GM06990 (cell line): ENCODE measurements around the gene MTG2.

Experiments
- DNase-seq: peaks from one replicate; pipeline ENCODE4 v3.0.0-alpha.2; 2011; ENCODE audit not compliant: insufficient read length; ENCODE audit errors: extremely low read depth
- H3K27me3 ChIP-seq: replicated peaks from 2 replicates; pipeline ENCODE4 v1.6.0; 2011; ENCODE audit warnings: low read length; ENCODE audit not compliant: control insufficient read depth, insufficient read depth
- H3K36me3 ChIP-seq: 2 replicates; pipeline ENCODE4 v1.5.1; 2011; ENCODE audit warnings: low read length; ENCODE audit not compliant: control insufficient read depth, insufficient read depth
- H3K4me3 ChIP-seq: replicated peaks from 2 replicates; pipeline ENCODE4 v1.5.1; 2011; ENCODE audit warnings: low read depth, mild to moderate bottlenecking, control low read depth, low read length
- TF ChIP-seq, protein P1 (sequence below): IDR thresholded peaks from 2 replicates; pipeline ENCODE4 v1.5.1; 2011; ENCODE audit warnings: low read length, control low read depth, mild to moderate bottlenecking, inconsistent platforms; ENCODE audit not compliant: insufficient read depth, poor library complexity, severe bottlenecking

MTG2 gene

DNA sequence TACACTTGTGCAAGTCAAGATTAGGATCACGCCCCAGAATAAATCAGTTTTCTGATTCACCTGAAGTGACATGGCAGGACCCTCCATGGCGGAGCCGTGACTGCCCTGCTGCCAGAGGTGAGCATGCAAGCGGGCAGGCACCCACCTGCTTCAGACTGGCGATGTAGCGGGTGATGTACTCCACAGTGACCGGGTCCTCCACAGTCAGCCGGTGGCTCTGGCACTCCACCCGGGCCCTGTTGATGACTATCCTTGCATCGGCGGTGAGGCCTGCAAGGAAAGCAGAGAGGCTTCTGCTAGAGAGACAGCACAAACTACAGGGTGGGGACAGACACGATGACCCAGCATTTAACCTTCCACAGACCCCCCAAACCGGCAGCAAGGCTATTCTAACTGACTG is 43.2 kb upstream of the MTG2 start:
- DNase-seq = no peak
- no peak overlapping the region for H3K4me3 ChIP-seq
- peaks cover 38% of the 10 kb centered on the region for H3K36me3 ChIP-seq
- TF ChIP-seq, protein P1, sequence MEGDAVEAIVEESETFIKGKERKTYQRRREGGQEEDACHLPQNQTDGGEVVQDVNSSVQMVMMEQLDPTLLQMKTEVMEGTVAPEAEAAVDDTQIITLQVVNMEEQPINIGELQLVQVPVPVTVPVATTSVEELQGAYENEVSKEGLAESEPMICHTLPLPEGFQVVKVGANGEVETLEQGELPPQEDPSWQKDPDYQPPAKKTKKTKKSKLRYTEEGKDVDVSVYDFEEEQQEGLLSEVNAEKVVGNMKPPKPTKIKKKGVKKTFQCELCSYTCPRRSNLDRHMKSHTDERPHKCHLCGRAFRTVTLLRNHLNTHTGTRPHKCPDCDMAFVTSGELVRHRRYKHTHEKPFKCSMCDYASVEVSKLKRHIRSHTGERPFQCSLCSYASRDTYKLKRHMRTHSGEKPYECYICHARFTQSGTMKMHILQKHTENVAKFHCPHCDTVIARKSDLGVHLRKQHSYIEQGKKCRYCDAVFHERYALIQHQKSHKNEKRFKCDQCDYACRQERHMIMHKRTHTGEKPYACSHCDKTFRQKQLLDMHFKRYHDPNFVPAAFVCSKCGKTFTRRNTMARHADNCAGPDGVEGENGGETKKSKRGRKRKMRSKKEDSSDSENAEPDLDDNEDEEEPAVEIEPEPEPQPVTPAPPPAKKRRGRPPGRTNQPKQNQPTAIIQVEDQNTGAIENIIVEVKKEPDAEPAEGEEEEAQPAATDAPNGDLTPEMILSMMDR = no peak
- no peaks in the 10 kb centered on the region for H3K27me3 ChIP-seq

DNA sequence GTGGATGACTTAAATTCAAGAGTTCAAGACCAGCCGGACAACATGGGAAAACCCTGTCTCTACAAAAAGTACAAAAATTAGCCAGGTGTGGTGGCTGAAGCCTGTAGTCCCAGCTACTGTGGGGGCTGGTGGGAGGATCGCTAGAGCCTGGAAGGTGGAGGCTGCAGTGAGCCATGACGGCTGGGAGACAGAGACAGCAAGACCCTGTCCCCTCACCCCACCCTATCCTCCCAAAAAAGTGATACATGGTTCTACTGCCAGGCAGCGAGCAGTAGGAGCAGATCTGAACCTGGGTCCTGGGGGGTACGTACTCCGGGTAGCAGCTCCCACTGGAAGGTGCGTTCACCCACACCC is 41.8 kb upstream of the MTG2 start:
- H3K4me3 ChIP-seq = peak overlapping the region; percentile 85
- H3K27me3 ChIP-seq = no peaks in the 10 kb centered on the region
- no peak for DNase-seq
- TF ChIP-seq, protein P1 = no peak
- H3K36me3 ChIP-seq = peaks cover 33% of the 10 kb centered on the region

GRCh38 chr20:62141397-62142251 is 41.2 kb upstream of the MTG2 start:
- no peak for DNase-seq
- TF ChIP-seq, protein P1 = peak; percentile 51
- no peaks in the 10 kb centered on the region for H3K27me3 ChIP-seq
- H3K4me3 ChIP-seq = peak overlapping the region; percentile 85
- H3K36me3 ChIP-seq = peaks cover 31% of the 10 kb centered on the region

DNA sequence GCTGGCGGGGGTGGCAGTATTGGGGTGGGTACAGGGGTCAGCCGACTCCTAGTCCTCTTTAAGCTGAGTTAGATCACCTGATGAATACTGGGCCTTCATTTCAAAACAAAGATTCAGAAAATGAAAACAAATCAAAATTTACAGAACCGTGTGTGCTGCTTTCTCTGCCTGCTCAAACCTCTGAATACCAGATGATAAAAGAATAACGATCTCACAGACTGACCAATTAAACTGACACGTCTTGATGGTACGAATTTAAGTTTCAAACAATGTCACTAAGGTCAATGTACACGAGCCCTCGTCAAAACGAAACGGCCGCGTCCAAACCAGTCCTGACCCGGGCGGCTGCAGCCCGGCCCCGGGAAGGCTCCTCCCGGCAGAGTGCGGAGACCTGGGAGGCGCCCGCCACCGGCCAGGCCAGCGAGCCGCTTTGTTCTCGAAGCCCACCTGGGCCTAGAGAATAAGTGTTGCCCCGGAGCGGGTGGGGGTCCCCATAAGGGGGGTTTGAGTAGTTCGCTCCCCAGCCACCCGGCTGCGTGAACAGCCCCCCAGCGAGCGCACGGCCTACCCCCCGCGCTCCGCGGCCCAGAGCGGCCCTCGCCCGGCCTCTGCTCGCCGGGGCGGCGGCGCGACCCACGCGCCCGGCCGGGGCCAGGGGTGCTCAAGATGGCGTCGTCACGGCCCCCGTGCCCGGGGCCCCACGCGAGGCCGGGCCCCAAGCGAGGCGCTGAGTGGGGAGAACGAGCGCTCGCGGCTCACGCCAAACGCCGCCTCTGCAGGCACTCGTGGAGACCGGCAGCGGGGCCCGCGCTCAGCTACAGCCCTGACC is 40.4 kb upstream of the MTG2 start:
- TF ChIP-seq, protein P1 = no peak
- peaks cover 25% of the 10 kb centered on the region for H3K36me3 ChIP-seq
- H3K4me3 ChIP-seq = peak overlapping the region; percentile 85
- H3K27me3 ChIP-seq = no peaks in the 10 kb centered on the region
- peak; percentile 35 for DNase-seq

DNA sequence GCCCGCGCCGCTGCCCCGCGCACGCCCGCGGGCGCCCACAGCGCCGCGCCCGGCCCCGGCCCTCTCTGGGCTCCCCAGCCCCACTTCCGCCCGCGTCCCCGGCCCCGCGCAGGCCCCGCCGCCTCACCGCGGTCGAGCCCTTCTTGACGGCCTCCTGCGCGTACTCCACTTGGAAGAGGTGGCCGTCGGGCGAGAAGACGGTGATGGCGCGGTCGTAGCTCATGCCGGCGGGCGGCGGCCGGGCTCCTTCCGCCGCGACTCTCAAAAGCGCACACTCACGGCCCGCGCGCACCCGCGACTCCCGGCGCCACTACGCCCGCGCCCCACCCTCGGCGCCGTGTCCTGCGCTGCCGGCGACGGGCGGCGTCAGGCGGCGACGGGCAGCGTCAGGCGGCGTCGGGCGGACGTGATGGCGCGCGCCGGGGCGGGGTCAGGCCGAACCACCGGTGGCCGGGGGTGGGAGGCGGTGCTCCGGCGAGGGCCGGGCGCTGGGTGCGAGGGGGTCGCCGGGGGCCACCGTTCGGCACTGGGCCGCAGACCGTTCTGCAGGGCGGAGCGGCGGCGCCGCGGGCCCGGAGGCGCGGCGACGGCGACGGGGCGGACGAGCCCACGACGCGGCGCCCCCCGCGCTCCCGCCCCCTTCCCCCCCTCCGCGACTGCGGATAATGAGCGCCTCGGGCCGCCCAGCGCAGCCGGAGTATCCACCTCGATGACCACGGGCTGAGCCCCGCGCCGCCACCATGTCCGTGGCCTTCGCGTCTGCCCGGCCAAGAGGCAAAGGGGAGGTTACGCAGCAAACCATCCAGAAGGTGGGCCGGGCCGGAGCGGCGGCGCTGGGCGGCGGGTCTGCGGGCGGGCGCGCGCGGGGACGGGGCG is 39.5 kb upstream of the MTG2 start, which contains the start of the genes PSMA7 and SS18L1:
TSS of gene PSMA7 (minus strand) at position 314 of the 876 bp plus-strand sequence. CDS start at position 223, 91 bp downstream.
TSS of gene SS18L1 (plus strand) at position 689 of the 876 bp plus-strand sequence. CDS start at position 741, 52 bp downstream.
- peak; percentile 93 for DNase-seq
- TF ChIP-seq, protein P1 = no peak
- Histone ChIP-seq H3K36me3 (peaks cover 16% of the 10 kb centered on the region), H3K27me3 (no peaks in the 10 kb centered on the region), H3K4me3 (peak within 1 kb of the TSS; percentile 85)
